ENCODE results near the gene IFNE.

DNA sequence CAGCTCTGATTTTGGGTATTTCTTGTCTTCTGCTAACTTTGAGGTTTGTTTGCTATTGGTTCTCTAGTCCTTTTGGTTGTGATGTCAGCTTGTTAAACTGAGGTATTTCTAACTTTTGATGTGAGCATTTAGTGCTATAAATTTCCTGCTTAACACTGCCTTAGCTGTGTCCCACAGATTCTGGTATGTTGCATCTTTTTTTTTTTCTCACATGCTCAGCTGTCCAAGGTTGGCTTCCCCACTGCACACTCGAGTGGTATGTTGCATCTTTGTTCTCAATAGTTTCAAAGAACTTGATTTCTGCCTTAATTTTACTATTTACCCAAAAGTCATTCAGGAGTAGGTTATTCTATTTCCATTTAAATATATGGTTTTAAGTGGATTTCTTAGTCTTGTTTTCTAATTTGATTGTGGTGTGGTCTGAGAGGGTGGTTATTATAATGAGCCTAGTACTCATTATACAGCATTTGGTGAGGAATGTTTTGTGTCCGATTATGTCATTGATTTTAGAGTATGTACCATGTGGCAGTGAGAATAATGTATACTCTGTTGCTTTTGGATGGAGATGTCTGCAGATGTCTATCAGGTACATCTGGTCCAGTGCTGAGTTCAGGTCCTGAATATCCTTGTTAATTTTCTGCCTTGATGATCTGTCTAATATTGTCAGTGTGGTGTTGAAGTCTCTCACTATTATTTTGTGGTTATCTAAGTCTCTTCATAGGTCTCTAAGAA, 42.2 kb upstream of the IFNE start:
- TF ChIP-seq POLR2A (IDR thresholded peaks at IDR 0.05; ENCODE audit: low read depth, low read length) (no peak), JUN (IDR thresholded peaks at IDR 0.05; ENCODE audit: borderline replicate concordance, insufficient read depth, insufficient read length, low read depth) (no peak), POLR2AphosphoS5 (IDR thresholded peaks at IDR 0.05; ENCODE audit: insufficient read depth, low read depth, low read length) (no peak), MYC (IDR thresholded peaks at IDR 0.05; ENCODE audit: low read depth, low read length) (no peak), EZH2 (IDR thresholded peaks at IDR 0.05; ENCODE audit: borderline replicate concordance, low read depth, low read length, severe bottlenecking) (no peak), FOS (IDR thresholded peaks at IDR 0.05; ENCODE audit: borderline replicate concordance, insufficient read depth, low read length) (no peak)
- TF ChIP-seq, protein P1, sequence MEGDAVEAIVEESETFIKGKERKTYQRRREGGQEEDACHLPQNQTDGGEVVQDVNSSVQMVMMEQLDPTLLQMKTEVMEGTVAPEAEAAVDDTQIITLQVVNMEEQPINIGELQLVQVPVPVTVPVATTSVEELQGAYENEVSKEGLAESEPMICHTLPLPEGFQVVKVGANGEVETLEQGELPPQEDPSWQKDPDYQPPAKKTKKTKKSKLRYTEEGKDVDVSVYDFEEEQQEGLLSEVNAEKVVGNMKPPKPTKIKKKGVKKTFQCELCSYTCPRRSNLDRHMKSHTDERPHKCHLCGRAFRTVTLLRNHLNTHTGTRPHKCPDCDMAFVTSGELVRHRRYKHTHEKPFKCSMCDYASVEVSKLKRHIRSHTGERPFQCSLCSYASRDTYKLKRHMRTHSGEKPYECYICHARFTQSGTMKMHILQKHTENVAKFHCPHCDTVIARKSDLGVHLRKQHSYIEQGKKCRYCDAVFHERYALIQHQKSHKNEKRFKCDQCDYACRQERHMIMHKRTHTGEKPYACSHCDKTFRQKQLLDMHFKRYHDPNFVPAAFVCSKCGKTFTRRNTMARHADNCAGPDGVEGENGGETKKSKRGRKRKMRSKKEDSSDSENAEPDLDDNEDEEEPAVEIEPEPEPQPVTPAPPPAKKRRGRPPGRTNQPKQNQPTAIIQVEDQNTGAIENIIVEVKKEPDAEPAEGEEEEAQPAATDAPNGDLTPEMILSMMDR (IDR thresholded peaks at IDR 0.05; ENCODE audit: extremely low read depth in 1 of 2, insufficient read depth in 1 of 2, low read depth in 1 of 2, low read length in 2 of 2): no peak
- TF ChIP-seq, protein P2, sequence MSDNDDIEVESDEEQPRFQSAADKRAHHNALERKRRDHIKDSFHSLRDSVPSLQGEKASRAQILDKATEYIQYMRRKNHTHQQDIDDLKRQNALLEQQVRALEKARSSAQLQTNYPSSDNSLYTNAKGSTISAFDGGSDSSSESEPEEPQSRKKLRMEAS (IDR thresholded peaks at IDR 0.05; ENCODE audit: insufficient read depth, insufficient read length): no peak

All from endothelial cell of umbilical vein (primary cell).